HG02798 (cell line): ENCODE measurements around the gene MTHFSD.

Source experiments
- ATAC-seq: cut with Tn5 transposase; IDR thresholded peaks from one replicate; pipeline ENCODE4 v1.9.1; 2021; ENCODE audit warnings: mild to moderate bottlenecking; ENCODE audit not compliant: unreplicated experiment, poor library complexity

The MTHFSD gene

DNA sequence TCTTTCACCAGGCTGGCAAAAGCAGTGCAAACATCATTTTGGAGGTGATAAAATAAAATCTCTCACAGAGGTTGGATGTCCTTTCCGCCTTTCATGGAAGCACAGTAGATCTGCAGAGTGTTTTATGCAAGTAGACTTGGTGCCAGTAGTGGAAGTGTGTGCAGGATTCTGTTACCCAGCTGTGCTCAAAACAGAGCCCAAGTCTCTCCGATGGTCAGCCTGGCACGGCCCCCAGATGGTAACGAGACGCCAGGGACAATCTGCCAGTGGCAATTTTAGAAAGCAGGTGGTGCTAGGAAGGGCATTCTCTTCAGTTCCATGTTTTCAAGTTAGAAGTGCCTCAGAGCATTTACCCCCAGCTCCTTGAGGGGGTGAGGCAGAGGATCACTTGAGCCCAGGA, 1.5 kb upstream of the MTHFSD start:
- ATAC-seq, result no peak

DNA sequence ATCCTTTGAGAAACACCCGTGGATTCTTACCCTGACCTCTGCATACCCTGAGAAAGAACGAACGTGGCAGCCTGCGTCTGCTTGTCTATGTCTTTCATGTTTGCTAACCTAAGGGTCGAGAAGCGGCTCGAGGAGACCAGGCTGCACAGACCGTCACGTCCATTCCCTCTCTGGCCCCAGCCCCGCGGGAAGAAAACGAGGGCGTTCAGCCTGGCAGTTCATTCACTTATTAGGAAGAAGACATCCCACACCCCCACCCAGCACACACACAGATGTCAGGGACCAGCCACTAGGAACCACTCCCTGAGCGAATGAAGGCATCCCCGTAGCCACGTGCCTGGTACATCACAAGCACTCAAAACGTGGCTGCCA, 655 bp upstream of the MTHFSD start:
- ATAC-seq, result no peak

DNA sequence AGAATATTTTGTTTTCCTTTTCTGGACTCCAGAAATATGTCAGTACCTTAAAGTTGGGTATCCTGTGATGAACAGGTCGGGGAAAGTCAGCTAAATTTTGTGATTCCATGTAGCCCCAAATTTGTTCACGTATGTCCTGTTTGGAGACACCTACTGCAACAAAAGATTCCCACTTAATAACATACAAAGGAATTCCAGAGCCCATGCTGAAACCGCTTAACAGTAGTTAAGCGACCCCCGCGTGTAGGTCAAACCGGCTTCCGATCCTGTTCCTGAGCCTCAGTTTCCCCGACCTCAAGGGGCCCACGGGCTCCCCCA, 477 bp downstream of the MTHFSD start:
- no peak for ATAC-seq

DNA sequence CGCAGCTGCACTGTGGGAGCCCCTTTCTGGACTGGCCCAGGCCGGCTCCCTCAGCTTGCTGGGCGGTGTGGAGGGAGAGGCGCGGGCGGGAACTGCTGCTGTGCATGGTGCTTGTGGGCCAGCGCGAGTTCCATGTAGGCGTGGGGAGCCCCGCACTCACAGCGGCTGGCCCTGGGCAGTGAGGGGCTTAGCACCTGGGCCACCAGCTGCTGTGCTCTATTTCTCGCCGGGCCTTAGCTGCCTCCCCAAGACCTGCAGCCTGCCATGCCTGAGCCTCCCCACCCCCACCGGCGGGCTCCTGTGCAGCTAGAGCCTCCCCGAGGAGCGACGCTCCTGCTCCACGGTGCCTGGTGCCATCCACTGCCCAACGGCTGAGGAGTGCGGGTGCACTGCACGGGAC, 1.7 kb downstream of the MTHFSD start:
- ATAC-seq, result no peak

DNA sequence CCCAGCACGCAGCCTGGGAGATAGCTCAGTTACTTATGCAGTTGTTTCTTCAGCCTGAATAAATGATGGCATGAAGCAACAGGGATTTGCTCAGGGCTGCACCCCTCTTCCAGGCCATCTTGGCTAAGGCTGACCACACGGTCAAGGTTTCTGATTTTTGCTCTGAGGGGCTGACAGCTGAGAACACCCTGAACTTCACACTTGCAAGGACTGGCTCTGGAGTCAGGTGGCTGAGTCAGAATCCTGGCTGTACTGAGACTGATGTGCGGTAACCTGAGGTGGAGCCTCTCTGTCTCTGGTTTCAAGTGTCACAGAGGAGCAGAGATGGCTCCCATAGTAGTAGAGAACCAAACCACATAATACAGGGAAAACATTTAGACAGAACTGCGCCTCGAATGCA, 4.8 kb downstream of the MTHFSD start:
- ATAC-seq, result no peak

DNA sequence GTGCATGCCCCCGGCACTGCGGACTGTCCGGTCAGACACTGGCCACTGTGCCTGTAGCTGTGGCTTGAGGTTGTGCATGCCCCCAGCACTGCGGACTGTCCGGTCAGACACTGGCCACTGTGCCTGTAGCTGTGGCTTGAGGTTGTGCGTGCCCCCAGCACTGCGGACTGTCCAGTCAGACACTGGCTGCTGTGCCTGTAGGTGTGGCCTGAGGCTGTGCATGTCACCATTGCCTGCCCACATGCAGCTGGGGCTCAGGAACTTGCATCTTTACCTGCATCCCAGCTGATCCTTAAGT, 5.2 kb downstream of the MTHFSD start:
- no peak for ATAC-seq

DNA sequence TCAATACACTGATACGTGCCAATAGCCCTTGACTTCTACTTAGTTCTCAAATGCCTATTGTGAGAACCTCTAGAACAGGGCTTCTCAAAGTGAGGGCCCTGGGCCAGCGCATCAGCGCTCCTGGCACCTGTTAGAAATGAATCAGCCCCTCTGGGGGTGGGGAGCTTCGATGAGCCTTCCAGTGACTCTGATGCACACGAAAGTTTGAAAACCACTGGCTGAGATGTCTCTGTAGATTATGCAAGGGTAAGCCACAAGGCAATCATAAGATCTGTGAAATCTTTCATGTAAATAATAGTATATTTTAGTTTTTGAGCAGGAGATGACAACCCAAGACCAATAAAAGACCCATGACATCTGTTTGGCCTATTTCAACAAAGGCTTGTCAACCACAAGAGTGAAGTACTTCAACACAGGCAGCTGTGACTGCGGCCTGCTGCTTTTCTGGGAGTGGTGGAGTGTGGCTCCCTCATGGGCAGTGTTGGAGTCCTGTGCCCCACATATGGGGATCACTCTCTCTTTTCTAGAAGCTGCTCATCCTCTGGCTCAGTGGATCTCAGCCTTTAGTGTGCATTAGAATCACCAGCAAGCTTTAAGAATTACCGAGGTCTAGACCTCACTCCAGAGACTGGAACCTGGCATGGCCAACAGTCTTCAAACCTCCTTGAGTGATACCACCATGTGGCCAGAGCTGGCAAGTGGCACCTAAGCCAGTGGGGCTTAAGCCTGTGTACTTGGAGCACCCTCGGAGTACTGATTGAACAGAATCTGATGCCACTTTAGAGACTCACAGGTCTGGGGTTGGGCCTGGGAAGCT, 5.8 kb downstream of the MTHFSD start:
- no peak for ATAC-seq

DNA sequence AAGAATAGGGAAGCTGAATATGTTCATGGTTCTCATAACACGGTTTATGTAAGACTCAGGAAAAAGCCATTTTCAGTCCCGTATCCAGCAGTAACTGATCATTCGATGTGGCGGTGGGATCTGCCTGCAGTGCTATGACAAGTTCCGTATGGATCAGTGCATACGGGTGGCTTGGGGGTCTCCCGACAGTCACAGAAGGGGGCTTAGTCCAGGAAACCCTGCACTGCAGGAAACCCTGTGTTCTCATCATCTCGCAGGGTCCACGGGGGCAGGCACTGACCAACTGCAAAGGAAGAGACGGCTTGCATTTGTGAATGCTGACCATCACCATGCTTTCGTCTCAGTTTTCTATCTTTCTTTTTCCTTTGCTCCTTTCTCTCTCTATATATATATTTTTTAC, 7.7 kb downstream of the MTHFSD start:
- no peak for ATAC-seq

DNA sequence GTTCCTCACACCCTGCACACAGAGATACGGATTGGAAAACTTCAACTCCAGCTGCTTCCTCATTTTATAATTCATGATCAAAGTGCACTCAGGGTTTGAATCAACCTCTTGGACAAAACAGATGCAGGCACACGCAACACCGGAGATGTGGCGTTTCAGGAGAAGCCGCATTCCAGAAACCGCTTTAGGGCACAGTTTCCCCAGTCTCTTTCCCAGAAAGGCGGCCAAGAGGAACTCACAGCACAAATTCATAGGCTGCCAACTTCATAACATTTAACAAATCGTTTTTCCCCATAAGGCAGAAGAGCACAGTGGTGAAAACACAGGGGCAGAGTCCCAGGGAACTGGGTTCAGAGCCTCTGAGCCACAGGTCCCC, 8.4 kb downstream of the MTHFSD start:
- ATAC-seq, result no peak

DNA sequence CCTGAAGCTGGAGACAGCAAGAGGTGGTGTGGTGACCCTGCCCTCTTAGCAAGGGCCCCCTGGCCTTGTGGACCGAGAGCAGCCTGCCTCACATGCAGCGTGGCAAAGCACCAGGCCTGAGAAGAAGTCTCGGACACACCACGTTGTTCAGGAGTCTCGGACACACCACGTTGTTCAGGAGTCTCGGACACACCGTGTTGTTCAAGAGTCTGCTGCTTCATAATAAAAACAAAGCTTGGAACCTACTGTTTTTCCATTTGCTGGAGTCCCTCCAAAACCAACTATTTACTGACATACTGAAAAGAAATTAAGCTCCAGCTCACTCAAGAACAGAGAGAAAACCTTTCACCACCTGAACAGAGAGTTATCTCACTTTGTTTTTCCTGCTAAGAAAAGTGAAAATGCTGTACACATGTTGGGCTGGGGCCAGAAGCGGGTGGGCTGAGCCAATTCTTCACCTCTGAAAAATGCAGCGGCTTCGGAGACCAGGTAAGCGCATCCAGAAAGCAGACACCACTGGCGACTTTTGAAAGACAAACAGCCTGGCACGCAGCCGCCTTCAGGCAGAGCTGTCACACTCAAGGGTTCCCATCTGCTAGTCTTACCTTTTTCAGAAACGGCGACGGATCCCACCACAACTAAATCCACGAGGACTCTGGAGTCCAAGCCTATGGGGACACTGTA, 8.9 kb downstream of the MTHFSD start:
- no peak for ATAC-seq

DNA sequence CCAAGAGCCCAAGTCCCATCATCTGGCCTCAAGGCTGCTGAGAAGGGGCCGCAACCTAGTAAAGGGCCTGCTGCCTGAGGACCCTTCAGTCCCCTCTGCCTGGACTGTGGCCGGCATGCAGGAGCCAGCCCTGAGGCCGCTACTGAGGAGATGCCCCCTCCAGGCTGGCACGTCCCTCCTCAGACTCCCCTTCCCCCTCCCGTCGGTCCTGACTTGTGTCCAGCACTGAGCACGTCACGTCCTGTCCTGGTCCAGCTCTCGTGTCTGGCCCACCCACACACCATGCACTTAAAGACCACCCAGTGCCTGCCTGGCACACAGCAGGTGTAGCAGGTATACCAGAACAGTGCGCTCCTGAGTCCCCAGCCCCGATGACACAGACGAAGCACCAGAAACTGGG, 9.6 kb downstream of the MTHFSD start:
- ATAC-seq, result no peak

DNA sequence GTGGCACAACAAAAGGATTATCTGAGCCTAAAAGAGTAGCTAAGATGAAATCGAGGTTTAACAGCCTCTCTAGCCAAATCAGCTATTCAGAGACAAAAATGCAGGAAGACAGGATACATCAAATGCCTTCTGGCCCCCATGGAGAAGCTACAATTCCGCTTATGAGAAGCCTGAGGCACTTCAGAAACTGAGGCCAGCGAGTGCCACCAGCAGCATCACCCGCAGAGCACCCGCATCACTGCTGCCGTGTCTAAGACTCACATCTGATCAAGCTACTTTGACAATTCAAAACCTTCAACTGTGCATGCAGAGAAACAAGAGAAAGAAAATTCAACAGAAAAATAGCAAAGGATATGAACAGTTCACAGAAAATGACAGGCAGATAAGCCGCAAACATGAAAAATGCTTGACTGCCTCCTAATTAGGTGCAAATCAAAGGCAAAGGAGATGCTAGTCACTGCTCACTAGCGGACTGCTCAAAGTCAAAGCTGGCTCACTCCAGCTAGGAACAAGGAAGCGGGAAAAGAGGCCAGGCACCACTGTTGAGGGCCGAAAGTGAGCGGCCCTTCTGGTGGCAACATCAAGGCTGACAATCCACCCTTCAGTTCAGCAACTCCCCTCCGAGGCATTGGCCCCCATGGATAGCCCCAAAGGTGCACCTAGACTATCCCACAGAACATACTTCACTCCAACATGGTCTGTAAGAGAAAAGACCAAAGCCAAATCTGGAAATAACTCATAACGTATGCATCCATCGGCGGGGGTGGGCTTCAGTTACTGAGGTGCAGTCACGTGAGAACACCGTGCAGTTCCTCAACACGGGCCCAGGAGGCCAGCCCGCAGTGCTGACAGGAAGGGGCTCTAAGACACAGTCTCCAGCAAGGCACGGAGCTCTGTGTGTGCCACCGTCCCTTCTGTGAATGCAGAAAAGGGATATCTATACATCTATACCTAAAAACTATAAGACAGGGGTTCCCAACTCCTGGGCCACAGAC, 12.0 kb downstream of the MTHFSD start:
- no peak for ATAC-seq

DNA sequence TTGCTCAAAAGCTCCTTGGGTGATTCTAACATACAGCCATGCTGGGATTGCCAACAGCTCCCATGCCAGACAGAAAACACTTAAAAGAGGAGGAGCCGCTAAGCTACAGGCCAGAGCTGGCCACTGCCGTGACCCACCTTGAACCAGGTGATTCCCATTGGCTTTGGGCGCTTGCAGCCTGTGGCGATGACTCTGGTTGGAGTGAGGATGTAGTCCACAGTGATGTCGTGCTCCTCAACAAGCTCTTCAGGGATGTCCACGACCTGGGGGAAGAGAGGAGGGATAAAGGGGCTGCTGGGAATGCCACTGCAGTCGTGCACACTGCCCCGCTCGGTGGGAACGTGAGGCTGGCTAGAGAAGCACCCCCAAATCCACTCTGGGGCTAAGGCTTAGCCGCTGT, 13.5 kb downstream of the MTHFSD start:
- ATAC-seq, result no peak

DNA sequence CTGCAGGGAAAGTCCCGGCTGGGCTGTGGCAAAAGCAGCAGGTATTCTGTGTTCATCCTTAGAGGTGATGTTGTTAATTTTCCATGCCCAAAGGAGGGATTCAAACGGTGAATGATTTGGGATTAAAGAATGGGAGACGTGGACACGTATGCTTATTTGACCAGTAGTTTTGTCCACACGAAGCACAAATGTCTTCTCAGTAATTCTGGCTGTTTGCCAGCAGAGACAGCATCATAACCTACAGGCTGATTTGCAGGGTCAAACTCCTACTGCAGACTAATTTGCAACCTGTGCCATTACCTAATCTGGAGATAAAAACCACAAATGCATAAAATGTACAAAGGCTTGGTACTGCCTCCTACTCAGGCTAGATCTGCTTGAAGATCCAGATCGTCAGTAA, 14.1 kb downstream of the MTHFSD start:
- no peak for ATAC-seq

DNA sequence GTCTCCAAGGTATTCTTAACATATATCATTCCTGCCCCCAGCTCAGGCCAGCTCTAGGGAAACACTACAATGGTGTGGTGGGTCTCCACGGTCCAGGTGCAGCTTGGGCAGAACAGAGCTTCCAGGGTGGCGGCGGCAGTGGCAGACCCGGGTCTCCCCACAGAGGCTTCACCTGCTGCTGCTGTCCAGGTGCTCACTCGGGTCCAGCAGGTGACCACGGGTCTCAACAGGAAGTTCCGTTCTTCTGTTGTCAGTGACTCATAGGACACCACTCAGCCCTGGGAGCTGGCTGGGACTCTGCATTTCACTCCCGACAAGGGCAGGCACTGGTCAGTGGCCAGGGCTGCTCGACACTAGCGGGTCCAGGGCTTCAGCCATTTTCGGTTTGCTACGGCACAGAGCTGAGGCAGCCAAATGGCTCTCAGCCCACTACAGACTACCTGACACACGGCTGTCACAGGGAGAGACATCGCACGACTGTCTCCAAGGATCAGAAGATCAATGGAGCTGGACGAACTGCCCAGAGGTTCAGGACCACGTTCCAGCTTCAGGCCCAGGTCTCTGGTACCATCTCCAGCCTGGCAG, 16.7 kb downstream of the MTHFSD start:
- ATAC-seq, result no peak

DNA sequence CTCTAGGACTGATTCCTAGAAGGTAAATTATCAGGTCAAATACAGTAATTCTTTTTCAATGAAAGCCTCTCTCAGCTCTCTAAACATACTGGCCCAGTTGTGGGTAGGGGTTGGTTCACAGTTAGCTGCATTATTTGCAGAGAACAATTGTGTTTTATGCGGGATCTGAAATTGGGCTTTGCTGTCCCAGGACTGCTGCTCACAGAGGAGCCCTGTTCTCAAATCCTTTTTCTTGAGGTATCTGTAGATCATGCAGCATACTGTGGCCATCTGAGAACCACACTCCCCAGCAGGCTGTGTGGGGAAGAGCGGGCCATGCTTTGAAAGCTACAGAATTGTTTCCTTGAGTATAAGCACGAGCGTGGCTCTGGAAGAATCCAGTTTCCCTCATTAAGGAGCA, 17.5 kb downstream of the MTHFSD start:
- no peak for ATAC-seq

DNA sequence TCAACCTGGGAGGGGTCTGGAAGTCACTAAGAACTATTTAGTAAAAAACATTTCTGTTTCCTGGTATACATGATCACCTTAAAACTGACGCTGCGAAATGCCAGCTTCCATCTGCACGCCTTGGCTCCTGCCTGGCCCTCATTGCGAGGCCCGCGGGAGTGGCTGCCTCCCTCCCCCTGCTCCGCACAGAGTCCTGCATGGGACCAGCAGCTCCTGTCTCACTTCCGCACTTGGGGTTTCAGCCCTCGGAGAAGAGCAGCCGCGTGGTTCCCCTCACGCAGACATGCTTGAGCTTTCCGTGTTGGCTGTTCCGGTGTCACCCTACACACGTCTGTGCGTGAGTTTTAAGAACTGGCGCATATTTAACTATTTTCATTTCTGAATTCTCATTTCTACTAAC, 18.4 kb downstream of the MTHFSD start:
- no peak for ATAC-seq

DNA sequence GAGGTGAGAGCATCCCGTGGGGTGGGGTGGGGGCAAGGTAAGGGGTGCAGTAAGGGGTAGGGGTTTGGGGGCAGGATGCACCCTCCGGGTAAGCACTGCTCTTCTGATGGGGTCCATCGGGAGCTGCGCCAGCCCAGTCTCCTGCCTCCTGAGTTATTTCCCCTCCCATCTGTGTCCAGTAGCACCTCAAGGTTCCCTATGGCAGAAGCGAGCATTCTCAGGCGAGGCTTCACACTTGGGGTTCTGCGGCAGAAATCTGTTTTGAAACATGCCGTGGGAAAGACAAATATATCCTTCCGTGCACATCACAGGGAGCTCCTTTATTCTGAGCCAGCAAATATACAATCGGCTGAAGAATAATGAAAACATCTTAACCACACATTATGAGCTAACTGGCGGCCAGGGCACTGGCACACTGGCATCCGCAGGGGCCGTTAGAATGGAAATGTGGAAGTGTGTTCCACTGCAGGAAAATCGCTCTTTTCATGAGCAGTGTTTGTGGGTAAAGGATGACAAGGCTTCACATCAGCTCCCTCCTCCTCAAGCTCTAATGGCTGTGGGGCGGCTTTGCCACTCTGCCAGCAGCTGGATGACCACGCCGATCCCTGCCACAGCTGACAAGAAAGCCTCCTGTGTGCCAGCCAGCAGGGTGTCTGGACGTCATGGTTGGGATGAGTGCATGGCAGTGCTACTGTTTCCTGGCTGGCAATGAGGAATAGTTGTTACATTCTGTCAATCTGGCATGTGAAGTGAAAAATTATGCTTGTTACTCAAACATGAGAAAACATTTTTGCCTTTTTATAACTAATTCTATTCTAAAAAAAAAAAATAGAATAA, 20.0 kb downstream of the MTHFSD start:
- no peak for ATAC-seq

DNA sequence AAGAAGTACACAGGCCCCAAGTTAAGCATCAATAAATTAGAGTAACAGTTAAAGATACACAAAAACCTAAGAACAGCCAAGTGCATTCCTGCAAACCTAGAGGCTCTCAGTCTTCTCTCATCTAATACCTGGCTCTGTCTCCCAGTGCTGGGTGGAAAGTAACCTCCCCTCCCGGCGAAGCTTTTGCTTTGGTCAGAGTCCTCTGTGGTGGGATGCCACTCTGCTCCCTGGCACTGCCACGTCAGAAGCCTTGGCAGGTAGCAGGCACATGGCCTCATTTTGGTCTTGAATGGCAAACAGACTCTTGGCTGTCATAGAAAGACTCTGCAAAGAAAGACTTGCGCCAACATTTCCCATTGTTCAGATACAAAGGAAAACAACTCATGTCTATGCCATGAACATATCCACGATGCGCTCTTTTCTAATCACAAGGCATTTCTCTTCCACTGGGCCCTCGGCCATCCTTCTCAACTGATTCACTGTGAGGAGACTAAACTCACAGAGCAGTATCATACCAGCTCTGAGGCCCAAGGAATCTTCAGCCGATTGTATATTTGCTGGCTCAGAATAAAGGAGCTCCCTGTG, 21.2 kb downstream of the MTHFSD start:
- no peak for ATAC-seq

DNA sequence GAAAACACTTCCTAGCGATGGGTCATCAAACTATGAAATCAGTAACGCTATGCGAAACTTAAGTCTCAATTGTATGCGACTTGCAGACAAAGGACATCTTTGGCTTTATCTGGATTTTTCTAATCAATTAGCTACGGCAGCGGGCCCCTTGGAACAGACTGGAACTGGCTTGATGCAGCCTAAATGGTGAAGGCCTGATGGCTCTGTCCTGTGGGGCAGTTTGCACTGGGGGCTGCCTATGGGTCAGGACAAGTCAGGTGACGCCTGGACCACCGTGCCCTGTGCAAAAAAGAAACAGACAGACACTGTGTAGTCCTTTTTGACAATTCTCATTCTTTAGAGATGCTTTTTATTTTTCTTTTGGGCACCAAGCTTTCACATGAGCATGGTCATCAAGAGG, 22.0 kb downstream of the MTHFSD start:
- no peak for ATAC-seq
